Measurements from ENCODE around the gene ABCC1.

- TF ChIP-seq EP300 (IDR thresholded peaks at IDR 0.05; ENCODE audit: borderline replicate concordance in 1 of 2, low read depth in 2 of 2, low read length in 2 of 2): no peak
- no peak for TF ChIP-seq ATF3 (IDR thresholded peaks at IDR 0.05; ENCODE audit: insufficient read depth, low read depth, low read length)
- TF ChIP-seq POLR2AphosphoS5 (IDR thresholded peaks at IDR 0.05; ENCODE audit: low read depth, low read length): no peak
- no peak for TF ChIP-seq POLR2A (IDR thresholded peaks at IDR 0.05; ENCODE audit: control extremely low read depth in 1 of 2, low read depth in 2 of 2, low read length in 2 of 2)
These were observed 237.4 kb downstream of the ABCC1 start for GRCh38 chr16:16186820-16187219.
